Duodenal mucosa (tissue), 2 donors: ENCODE measurements around the gene STIP1.
A peak's percentile ranks its signal among the peaks of the same experiment; 100 is the strongest.
"Not testable (repeated sequence)": the region's sequence is repeated elsewhere in the genome, so short reads cannot be mapped to it uniquely, and the experiment has no call there.

Experiments used
- H3K27ac ChIP-seq: one replicate; pipeline ENCODE4 v1.7.0; 2013; ENCODE audit warnings: low read depth, low read length
- H3K27me3 ChIP-seq, 2 donors: one replicate each; pipeline ENCODE4 v1.7.0; 2013; ENCODE audit warnings: low read length in 2 of 2, control low read depth in 1 of 2; ENCODE audit not compliant: insufficient read depth in 2 of 2, control insufficient read depth in 1 of 2
- H3K36me3 ChIP-seq, 2 donors: one replicate each; pipeline ENCODE4 v1.7.0; 2013; ENCODE audit warnings: low read length in 2 of 2, control low read depth in 1 of 2; ENCODE audit not compliant: insufficient read depth in 2 of 2, control insufficient read depth in 1 of 2
- H3K4me1 ChIP-seq, 2 donors: one replicate each; pipeline ENCODE4 v1.7.0; 2013; ENCODE audit warnings: low read length in 2 of 2, control low read depth in 1 of 2; ENCODE audit not compliant: insufficient read depth in 2 of 2, control insufficient read depth in 1 of 2
- H3K4me3 ChIP-seq, 2 donors: one replicate each; pipeline ENCODE4 v1.7.0; 2013; ENCODE audit warnings: low read length in 2 of 2, low read depth in 1 of 2
- H3K9ac ChIP-seq, 2 donors: one replicate each; pipeline ENCODE4 v1.7.0; 2013; ENCODE audit warnings: low read length in 2 of 2, low read depth in 1 of 2
- H3K9me3 ChIP-seq, 2 donors: one replicate each; pipeline ENCODE4 v1.7.0; 2013; ENCODE audit warnings: low read length in 2 of 2, control low read depth in 1 of 2; ENCODE audit not compliant: control insufficient read depth in 1 of 2

STIP1 gene

GRCh38 chr11:64161037-64161436 is 24.9 kb upstream of the STIP1 start:
- Histone ChIP-seq H3K4me1 (peaks cover 11 to 13% of the 10 kb centered on the region in 2 donors), H3K9ac (no peak overlapping the region), H3K4me3 (no peak overlapping the region), H3K36me3 (no peaks in the 10 kb centered on the region), H3K27ac (no peak overlapping the region), H3K9me3 (no peaks in the 10 kb centered on the region), H3K27me3 (no peaks in the 10 kb centered on the region)

- not testable (repeated sequence) for H3K9ac ChIP-seq, H3K9me3 ChIP-seq, H3K4me3 ChIP-seq, H3K27me3 ChIP-seq, H3K27ac ChIP-seq, H3K36me3 ChIP-seq
- peaks cover 11 to 13% of the 10 kb centered on the region in 2 donors for H3K4me1 ChIP-seq
These were observed 23.2 kb upstream of the STIP1 start for GRCh38 chr11:64162769-64163168.

- Histone ChIP-seq H3K27ac (no peak overlapping the region), H3K36me3 (no peaks in the 10 kb centered on the region), H3K27me3 (no peaks in the 10 kb centered on the region), H3K9ac (no peak overlapping the region), H3K9me3 (no peaks in the 10 kb centered on the region), H3K4me1 (peaks cover 11 to 13% of the 10 kb centered on the region in 2 donors), H3K4me3 (no peak overlapping the region)
These were observed 22.0 kb upstream of the STIP1 start for GRCh38 chr11:64163951-64164350.

GRCh38 chr11:64164392-64165312 is 21.3 kb upstream of the STIP1 start:
- Histone ChIP-seq H3K27me3 (no peaks in the 10 kb centered on the region), H3K4me1 (peaks cover 11 to 13% of the 10 kb centered on the region in 2 donors), H3K4me3 (peak overlapping the region; percentile 46 to 71), H3K27ac (peak overlapping the region; percentile 5), H3K9me3 (no peaks in the 10 kb centered on the region), H3K9ac (peak overlapping the region; percentile 44 to 69), H3K36me3 (no peaks in the 10 kb centered on the region)

- peak overlapping the region; percentile 46 to 71 for H3K4me3 ChIP-seq
- peaks cover 11 to 13% of the 10 kb centered on the region in 2 donors for H3K4me1 ChIP-seq
- no peak overlapping the region for H3K27ac ChIP-seq
- no peaks in the 10 kb centered on the region for H3K9me3 ChIP-seq
- peak overlapping the region; percentile 44 to 69 for H3K9ac ChIP-seq
- H3K36me3 ChIP-seq: no peaks in the 10 kb centered on the region
- H3K27me3 ChIP-seq: no peaks in the 10 kb centered on the region
These were observed 20.5 kb upstream of the STIP1 start for GRCh38 chr11:64165481-64165841.

- Histone ChIP-seq H3K4me3 (peak within 1 kb of the TSS; percentile 46 to 71), H3K27me3 (no peaks in the 10 kb centered on the region), H3K27ac (peak within 1 kb of the TSS; percentile 62), H3K9me3 (no peaks in the 10 kb centered on the region), H3K36me3 (no peaks in the 10 kb centered on the region), H3K9ac (peak within 1 kb of the TSS; percentile 59 to 69), H3K4me1 (peaks cover 11 to 13% of the 10 kb centered on the region in 2 donors)
These were observed 19.9 kb upstream of the STIP1 start, which contains the start of gene MACROD1 for GRCh38 chr11:64165842-64166635. TSS of gene MACROD1 (minus strand) at chr11:64166113. CDS start at chr11:64165994, 119 bp downstream.

- no peaks in the 10 kb centered on the region for H3K27me3 ChIP-seq
- H3K4me3 ChIP-seq: no peak overlapping the region
- H3K9ac ChIP-seq: no peak overlapping the region
- H3K27ac ChIP-seq: no peak overlapping the region
- peaks cover 0 to under 1% of the 10 kb centered on the region in 2 donors for H3K4me1 ChIP-seq
- peaks cover 0 to 3% of the 10 kb centered on the region in 2 donors for H3K9me3 ChIP-seq
- H3K36me3 ChIP-seq: no peaks in the 10 kb centered on the region
These were observed 15.6 kb upstream of the STIP1 start for GRCh38 chr11:64170419-64170818.

GRCh38 chr11:64173616-64174355 is 12.2 kb upstream of the STIP1 start:
- Histone ChIP-seq H3K9me3 (peaks cover 0 to 3% of the 10 kb centered on the region in 2 donors), H3K27me3 (no peaks in the 10 kb centered on the region), H3K36me3 (no peaks in the 10 kb centered on the region), H3K4me3 (no peak overlapping the region), H3K4me1 (no peaks in the 10 kb centered on the region), H3K27ac (no peak overlapping the region), H3K9ac (no peak overlapping the region)

- no peak overlapping the region for H3K27ac ChIP-seq
- H3K27me3 ChIP-seq: no peaks in the 10 kb centered on the region
- peaks cover 11 to 14% of the 10 kb centered on the region in 2 donors for H3K4me1 ChIP-seq
- H3K9me3 ChIP-seq: peaks cover 0 to 3% of the 10 kb centered on the region in 2 donors
- no peaks in the 10 kb centered on the region for H3K36me3 ChIP-seq
- no peak overlapping the region for H3K4me3 ChIP-seq
- no peak overlapping the region for H3K9ac ChIP-seq
These were observed 9.2 kb upstream of the STIP1 start for GRCh38 chr11:64176751-64177150.
